GM19193 (cell line): ENCODE measurements around the gene ATP5PO.

ENCODE experiments used
- POLR2A ChIP-seq: IDR thresholded peaks from 4 replicates; pipeline ENCODE4 v1.6.1; 2011; ENCODE audit not compliant: insufficient read depth, insufficient read length; ENCODE audit errors: extremely low read depth

The ATP5PO gene, protein sequence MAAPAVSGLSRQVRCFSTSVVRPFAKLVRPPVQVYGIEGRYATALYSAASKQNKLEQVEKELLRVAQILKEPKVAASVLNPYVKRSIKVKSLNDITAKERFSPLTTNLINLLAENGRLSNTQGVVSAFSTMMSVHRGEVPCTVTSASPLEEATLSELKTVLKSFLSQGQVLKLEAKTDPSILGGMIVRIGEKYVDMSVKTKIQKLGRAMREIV

DNA sequence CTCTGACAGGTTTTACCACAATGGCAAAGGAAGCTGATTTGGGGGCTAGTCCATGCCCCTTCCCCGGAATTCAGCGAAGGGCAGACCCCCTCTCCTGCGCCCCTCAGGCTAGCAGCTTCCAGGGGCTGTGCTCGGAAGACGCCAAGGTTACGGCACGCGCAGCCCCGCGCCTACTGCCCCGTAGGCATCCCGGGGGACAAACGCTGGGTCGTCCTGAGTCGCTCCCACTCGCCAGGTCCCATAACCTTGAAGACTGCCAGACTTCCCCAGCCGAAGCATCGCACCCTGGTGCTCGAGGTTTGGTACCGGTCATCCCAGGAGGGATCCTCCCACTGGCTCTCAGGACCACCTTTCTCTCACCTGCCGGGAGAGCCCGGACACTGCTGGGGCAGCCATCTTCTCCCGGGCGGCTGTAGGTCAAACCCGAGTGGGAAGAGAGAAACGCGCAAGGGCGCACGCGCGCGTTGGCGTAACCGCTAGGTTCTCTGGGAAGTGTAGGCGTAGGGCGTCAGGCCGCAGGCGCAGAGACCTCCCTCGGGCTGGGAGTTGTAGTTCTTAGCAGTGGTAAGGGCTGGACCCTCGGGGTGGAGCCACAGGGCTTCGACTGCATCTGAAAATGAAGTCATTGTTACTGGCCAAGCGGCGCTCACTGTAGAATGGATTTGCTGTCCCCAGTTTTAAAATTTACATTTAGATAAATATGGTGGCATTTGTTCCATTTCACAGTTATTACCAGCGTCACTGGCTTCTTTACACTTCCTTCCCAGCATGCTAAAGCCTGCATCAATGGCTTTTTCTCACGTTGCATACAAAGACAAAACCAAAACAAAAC lies at the start of gene ATP5PO:
Gene ATP5PO, minus strand, starts transcription at position 437 of the 832 bp plus-strand sequence. Its CDS starts 41 bp downstream, at position 396.
- TF ChIP-seq POLR2A: peak; percentile 96

DNA sequence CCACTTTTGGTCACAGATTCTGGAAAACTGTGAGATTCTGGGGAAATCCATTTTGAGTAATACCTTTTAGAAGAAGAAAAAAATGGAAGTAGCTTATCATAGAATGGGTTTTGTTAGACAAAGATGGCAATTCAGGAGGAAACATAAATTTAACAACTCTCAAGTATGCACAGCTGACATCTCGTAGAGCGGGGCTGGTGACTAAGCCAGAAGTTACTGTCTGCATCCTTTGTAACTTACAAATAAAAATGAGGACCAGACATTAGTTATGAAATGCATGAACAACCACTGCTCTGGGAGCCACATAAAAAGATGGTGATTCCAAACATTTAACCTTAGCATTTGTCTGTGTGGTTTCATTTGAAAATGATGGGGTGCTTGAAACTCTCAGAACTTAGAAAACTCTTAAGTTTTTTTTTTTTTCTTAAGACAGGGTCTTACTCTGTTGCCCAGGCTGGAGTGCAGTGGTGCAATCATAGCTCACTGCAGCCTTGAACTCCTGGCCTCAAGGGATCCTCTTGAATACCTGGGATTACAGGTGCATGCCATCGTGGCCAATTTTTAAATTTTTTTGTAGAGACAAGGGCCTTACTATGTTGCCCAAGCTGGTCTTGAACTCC lies 49.2 kb upstream of the ATP5PO start:
- no peak for TF ChIP-seq POLR2A

DNA sequence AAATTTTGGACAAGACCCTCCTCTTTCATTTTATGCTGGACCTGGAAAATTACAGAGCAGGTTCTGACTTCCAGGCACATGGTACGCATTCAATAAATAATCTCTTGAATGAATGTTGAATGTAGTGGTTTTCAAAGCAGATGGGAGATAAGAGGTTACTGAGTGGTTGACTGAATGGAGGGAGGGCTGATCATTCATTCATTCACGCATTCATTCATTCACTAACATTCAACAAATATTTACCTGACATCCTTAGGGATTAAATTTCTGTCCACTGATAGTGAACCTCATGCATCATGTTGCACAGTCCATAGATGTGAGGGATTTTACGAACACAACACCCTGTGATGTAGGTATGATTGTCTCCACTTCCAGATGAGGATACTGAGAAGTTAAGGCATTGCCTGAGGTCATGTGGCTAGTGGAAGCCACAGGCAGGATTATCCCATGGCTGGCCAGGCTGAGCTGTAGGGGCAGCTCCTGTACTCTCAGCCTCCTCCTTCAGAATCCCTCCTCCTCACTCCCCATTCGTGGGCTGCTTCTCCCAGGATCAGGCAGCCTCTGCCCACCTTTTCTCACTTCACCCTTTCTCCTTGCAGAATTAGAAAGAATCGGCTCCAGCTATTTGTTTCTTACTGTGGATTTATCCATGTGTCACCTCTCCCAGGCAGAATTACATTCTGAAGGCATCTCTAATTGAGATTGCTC lies 48.4 kb upstream of the ATP5PO start:
- no peak for TF ChIP-seq POLR2A

DNA sequence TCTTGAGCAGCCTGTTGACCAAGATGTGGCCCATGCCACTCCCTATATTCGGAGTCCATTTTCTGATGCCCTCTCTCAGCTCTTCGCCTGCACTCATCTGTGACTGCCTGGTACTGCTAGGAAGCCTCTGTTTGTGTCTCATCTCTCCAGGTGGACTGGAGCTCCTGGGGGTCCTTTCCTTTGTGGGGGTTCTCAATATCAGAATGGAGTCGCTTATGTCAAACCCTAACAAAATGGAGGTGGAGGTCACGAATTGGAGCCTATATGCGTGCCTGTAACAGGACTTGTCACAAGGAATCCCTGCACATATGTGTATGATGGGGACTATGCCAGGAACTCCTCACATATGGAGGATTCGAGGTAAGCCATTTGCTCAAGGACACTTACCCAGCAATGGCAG lies 46.7 kb upstream of the ATP5PO start:
- no peak for TF ChIP-seq POLR2A

DNA sequence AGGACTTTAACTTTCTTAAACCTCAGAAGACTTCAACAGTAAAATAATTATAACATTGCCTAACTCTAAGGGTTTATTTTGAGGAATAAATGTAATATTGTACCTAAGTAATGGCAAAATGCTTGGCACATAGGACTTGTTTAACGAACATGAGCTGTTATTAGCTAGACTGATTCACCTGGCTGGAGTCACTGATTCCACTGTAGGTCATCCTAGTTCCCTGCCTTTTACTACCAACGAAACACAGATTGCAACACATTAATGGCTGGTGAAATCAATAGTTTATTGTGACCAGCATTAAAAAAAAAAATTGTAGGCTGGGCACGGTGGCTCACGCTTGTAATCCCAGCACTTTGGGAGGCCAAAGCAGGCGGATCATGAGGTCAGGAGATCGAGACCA lies 45.5 kb upstream of the ATP5PO start:
- TF ChIP-seq POLR2A: no peak

DNA sequence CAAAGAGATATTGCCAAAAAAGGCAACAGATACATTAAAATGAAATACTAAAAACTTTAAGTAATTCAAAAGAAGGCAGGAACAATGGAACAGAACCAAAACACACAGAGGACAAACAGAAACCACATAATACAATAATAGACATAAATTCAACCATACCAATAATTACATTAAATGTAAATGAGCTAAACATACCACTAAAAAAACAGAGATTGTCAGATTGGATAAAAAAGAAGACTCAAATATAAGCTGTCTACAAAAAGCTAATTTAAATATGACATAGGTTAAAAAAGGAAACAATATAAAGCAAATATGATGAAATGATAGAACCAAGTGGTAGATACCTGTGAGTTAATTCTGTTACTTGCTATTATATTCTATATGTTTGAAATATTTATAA lies 44.1 kb upstream of the ATP5PO start:
- no peak for TF ChIP-seq POLR2A

DNA sequence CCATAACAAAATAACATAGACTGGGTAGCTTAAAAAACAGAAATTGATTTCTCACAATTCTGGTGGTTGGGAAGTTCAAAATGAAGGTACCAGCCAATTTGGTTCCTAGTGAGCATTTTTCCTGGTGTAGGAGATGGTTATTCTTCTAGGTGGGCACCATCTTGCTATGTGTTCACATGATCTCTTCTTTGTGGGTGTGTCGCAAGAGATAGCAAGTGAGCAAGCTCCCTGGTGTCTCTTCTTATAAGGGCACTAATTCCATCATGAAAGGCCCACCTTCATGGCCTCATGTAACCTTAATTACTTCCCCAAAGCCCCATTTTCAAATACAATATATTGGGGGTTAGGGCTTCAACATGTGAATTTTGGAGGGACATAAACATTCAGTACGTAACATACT lies 38.8 kb upstream of the ATP5PO start:
- no peak for TF ChIP-seq POLR2A

DNA sequence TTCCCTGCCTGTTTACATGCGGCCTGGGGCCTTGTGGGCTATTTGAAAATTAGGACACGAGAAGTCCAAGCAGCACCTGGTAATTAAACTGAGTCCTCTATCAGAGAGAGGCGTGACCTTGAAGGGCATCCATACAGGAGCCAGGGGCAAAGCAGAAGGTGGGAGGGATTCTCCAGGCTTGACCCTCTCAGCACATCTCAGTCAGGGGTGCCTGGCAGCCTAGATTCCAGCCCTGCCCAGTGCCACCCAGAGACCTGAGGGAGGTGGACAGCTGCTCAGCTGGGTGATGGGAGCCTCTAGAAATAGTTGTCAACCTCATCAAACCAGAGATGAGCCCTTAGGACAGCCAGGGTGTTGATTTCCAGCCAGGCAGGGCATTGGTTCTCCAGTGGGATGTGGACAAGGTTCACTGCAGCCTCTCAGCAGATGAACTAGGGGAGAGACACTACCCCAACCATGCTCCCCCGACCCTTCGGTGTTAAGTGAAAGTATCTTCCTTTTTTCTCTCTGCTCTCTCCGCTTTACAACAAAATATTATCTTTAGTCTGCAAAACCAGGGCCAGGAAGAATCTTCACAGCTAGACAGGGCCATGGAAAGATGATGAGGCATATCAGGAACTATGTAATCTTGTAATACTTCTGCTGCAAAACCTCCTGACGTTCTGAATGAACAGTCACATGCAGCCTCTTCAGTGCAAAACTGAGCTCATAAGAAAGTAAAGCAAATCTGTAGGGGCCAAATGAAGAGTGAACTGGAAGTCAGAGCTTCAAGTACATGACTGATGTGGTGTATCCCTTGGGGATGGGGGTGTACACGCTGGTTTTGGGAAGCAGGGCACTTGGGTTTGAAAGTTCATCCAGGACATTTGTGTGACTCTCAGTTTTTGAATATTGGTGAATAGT lies 35.9 kb upstream of the ATP5PO start:
- TF ChIP-seq POLR2A: no peak

DNA sequence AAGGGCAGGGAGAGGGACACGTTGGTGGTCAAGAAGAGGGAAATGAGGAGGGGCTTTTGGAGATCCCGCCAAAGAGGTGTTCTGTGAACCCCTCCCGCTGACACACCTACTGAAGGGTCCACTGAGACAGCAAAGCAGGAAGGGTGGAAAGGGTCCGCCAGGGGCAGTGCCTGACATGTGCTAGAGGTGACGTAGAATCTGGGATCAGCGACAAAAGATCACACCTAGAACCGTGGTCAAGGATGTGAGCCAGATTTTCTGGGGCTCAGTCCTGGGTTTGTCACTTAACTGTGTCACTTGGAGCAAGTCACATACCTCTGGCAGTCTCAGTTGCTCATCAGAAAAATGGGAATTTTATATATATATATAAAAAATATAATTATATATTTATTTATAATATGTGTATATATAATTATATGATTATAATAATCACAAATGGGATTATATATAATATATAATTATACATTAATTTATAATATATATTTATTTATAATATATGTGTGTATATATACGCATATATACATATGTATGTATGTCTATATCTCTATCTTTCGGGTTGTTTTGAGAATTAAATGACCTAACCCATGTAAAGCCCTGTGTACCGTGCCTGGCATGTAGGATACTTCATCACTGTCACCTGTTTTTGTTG lies 35.0 kb upstream of the ATP5PO start:
- TF ChIP-seq POLR2A: no peak

DNA sequence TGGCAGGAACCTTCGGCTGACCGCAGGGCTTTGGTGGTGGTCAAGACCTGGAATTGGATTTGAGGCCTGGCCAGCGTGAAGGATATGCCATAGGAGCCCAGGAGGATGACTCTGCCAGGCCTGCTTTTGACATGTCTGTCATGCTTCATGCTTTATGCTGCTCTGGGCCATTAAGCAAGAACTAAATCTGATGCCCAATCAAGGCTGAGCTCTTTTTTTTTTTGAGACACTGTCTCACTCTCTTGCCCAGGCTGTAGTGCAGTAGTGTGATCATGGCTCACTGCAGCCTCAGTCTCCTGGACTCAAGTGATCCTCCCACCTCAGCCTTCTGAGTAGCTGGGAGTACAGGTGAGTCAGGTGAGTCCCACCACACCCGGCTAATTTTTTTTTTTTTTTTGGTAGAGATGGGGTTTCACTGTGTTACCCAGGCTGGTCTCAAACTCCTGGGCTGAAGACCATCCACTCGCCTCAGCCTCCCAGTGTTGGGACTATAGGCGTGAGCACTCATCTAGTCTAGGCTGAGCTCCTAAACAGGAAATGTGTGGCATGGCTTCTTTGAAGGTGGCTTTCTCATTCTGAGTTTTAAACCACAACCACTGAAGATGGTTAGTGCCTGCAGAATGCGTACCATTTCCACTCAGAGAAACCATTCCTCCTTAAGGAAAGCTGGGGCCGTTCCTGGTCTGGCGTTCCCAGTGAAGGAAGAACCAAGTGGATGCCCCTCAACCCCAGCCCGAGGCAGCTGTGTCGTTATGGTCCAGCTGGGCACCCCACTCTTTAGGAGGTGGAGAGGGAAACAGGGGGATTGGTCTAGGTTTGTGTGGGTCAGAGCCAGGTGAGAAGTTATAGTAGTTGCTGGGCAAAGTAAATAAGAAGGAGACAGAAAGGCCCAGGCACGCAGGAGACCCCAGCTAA lies 34.2 kb upstream of the ATP5PO start:
- TF ChIP-seq POLR2A: no peak

DNA sequence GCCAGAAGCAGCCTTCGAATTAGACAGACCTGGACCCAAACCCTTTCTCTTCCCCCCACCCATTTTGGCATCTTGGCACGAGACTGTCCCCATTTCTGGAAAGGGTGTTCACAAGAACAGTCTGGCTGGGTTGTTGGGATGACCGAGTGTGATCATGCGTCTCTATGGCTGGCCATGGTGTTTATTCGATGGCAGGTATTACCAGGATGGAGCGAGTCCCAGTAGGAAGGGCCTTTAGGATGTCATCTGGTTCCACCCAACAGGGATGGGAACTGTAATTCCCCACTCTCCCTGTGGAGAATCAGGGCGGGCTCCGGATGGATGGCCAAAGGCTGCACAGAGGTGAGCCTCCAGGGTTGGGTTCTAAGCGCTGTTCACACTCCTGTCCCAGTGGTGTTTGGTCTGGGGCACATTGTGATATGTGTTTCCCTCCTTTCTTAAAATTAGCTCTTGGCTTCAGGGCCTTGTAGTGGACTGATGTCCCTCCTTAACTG lies 33.4 kb upstream of the ATP5PO start:
- TF ChIP-seq POLR2A: no peak

DNA sequence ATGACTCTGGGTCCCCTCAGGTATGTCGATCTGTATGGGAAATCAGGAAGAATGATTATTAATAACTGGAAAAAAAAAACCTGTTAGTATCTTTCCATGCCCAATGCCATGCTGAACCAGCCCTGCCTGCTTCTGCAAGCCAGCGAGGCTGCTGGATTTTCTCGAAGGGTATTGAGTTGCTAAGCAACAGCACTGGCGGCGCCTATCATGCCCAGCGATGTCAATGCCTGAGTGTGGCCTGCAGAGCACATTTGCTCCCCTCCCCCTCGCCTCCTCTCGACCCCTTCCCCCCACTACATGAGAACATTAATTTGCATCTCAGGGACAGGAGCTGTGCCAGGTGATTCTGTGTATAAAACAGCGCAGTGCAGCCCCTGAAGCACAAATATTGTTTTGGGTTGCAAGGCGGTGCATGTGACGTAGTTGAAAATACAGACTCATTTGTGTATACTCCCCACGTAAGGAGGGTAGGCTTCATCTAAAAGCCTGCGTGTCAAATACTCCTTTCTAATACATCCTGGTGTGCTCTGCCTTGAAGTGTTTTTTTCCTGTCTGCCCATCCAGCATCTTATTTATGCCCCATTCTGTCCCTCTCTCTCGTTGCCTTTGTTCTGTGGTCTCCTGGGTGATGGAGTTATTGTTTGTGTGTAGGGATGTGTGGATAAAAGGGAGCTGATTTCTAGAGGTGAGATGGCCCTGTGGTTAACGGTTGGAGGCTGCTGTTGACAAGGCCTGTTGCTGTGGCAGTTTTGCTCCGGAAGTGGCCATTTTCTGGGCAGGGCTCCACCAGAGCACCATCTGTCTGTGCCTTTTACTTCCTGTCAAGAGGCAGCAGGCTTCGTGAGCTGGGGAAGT lies 32.7 kb upstream of the ATP5PO start:
- peak; percentile 72 for TF ChIP-seq POLR2A
